Natural killer cell (primary cell): ENCODE data around the gene ERMAP. TPM values are rescaled to one million over a fixed set of nuclear protein-coding genes. Genes with fewer than 3 reads are reported as not detected.
"Not testable (repeated sequence)": the region's sequence is repeated elsewhere in the genome, so short reads cannot be mapped to it uniquely, and the experiment has no call there.

Experiments
- ATAC-seq, 3 donors: fragments of 150-1000 bp in 2 of 3; fragments of 200-7000 bp in 1 of 3; cut with Tn5 transposase; 1 replicate in 1 of 3; 2 replicates in 2 of 3; pipeline ENCODE4 v1.10.0; 2021; ENCODE audit warnings: mild to moderate bottlenecking in 2 of 3, moderate library complexity in 2 of 3
- DNase-seq, 2 donors: peaks; one replicate each; pipeline versions ENCODE4 v3.0.0 to v3.0.0-alpha.2; 2013 to 2021; ENCODE audit warnings: mixed read lengths in 1 of 2
- H3K27ac ChIP-seq: one replicate; pipeline ENCODE4 v1.5.1; 2013; ENCODE audit warnings: mild to moderate bottlenecking, low read length
- H3K27me3 ChIP-seq: one replicate; pipeline ENCODE4 v1.6.1; 2013; ENCODE audit warnings: low read length; ENCODE audit not compliant: control insufficient read depth, insufficient read depth
- H3K36me3 ChIP-seq: one replicate; pipeline ENCODE4 v1.6.1; 2013; ENCODE audit warnings: low read length; ENCODE audit not compliant: control insufficient read depth, insufficient read depth
- H3K4me1 ChIP-seq: one replicate; pipeline ENCODE4 v1.6.1; 2013; ENCODE audit warnings: low read length; ENCODE audit not compliant: control insufficient read depth, insufficient read depth
- H3K4me3 ChIP-seq: one replicate; pipeline ENCODE4 v1.5.1; 2013; ENCODE audit warnings: low read length
- H3K9me3 ChIP-seq: one replicate; pipeline ENCODE4 v1.6.1; 2013; ENCODE audit warnings: low read length; ENCODE audit not compliant: control insufficient read depth, insufficient read depth
- H3K27ac Mint-ChIP-seq, 2 donors: one replicate each; pipeline ENCODE4 v1.8.0; 2022; ENCODE audit warnings: mild to moderate bottlenecking in 2 of 2, mixed read lengths in 2 of 2, moderate library complexity in 1 of 2
- H3K27me3 Mint-ChIP-seq, 2 donors: one replicate each; pipeline ENCODE4 v1.8.0; 2022; ENCODE audit warnings: low read depth in 2 of 2, mixed read lengths in 2 of 2
- H3K36me3 Mint-ChIP-seq: one replicate; pipeline ENCODE4 v1.8.0; 2022; ENCODE audit warnings: mixed read lengths
- H3K4me1 Mint-ChIP-seq, 2 donors: one replicate each; pipeline ENCODE4 v1.8.0; 2022; ENCODE audit warnings: mixed read lengths in 2 of 2
- H3K4me3 Mint-ChIP-seq: one replicate; pipeline ENCODE4 v1.8.0; 2022; ENCODE audit warnings: mild to moderate bottlenecking, moderate library complexity, mixed read lengths
- H3K9me3 Mint-ChIP-seq, 2 donors: one replicate each; pipeline ENCODE4 v1.8.0; 2022; ENCODE audit warnings: mixed read lengths in 2 of 2
- WGBS: methylation state at CpG from one replicate; pipeline ENCODE4 v1.1.7; 2013; ENCODE audit warnings: missing lambda C conversion rate; ENCODE audit not compliant: insufficient coverage; 5-methylcytosine and 5-hydroxymethylcytosine counted together
- intact Hi-C: fragments of 100-400 bp; cut with micrococcal nuclease; formaldehyde crosslinking; loops from one replicate; pipeline ENCODE4 v1.14.2; 2022
- total RNA-seq, 4 donors: library from RNA; stranded (reverse); fragments of 120-200 nt in 1 of 4; gene quantifications; one replicate each; pipeline versions ENCODE4 v1.2.3 to v1.2.4, GENCODE V29; 2013 to 2022
- TF ChIP-seq, protein P1 (sequence below): fragments of 200-600 bp; IDR thresholded peaks from one replicate; pipeline ENCODE4 v1.8.0; 2022; ENCODE audit warnings: antibody characterized with exemption

ERMAP gene
- total RNA-seq, 3 donors from 2014 or later (not counting 1 experiment from before 2014, with no cell fraction given) = 7.0 to 7.5 (median 7.5) TPM

DNA sequence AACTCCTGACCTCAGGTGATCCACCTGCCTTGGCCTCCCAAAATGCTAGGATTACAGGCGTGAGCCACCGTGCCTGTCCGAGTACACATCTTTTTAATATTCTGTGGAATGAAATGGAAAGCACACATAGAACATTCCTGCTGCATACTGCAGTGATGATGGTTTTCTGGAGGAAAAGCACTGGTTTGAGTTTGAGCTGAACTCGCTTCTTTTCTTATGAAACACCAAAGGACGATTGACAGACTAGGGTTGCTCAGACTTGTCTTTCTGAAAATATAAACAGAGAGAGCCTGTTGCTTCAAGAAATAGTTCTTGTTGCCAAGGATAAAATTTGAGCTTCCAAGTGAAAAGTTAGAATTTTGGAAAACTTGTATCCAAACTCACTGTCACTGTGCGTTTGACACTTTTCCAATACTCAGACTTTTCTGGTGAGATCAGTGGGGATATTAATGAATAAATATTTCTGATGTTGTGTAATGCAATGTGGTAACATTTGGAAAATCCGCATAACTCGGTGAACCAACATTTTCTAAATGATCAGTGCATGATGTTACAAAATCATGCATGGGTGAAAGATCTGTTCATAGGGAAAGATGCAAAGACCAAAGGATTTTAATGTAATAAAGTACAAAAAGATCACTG lies 15.0 kb upstream of the ERMAP start:
- DNase-seq (no peak), ATAC-seq (no peak)
- intact Hi-C loops = no loop called here
- no peaks in the 10 kb centered on the region for H3K4me1 Mint-ChIP-seq
- H3K27ac Mint-ChIP-seq = no peak overlapping the region
- no peak overlapping the region for H3K4me3 Mint-ChIP-seq
- no peak overlapping the region for H3K27ac ChIP-seq
- no peak overlapping the region for H3K4me3 ChIP-seq
- no peaks in the 10 kb centered on the region for H3K9me3 Mint-ChIP-seq
- no peaks in the 10 kb centered on the region for H3K9me3 ChIP-seq
- no peaks in the 10 kb centered on the region for H3K4me1 ChIP-seq
- WGBS = 94% methylated on average over 7 of the region's 8 CpGs
- no peaks in the 10 kb centered on the region for H3K36me3 ChIP-seq
- H3K27me3 Mint-ChIP-seq = no peaks in the 10 kb centered on the region
- TF ChIP-seq, protein P1, sequence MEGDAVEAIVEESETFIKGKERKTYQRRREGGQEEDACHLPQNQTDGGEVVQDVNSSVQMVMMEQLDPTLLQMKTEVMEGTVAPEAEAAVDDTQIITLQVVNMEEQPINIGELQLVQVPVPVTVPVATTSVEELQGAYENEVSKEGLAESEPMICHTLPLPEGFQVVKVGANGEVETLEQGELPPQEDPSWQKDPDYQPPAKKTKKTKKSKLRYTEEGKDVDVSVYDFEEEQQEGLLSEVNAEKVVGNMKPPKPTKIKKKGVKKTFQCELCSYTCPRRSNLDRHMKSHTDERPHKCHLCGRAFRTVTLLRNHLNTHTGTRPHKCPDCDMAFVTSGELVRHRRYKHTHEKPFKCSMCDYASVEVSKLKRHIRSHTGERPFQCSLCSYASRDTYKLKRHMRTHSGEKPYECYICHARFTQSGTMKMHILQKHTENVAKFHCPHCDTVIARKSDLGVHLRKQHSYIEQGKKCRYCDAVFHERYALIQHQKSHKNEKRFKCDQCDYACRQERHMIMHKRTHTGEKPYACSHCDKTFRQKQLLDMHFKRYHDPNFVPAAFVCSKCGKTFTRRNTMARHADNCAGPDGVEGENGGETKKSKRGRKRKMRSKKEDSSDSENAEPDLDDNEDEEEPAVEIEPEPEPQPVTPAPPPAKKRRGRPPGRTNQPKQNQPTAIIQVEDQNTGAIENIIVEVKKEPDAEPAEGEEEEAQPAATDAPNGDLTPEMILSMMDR = no peak
- H3K27me3 ChIP-seq = no peaks in the 10 kb centered on the region
- no peaks in the 10 kb centered on the region for H3K36me3 Mint-ChIP-seq

DNA sequence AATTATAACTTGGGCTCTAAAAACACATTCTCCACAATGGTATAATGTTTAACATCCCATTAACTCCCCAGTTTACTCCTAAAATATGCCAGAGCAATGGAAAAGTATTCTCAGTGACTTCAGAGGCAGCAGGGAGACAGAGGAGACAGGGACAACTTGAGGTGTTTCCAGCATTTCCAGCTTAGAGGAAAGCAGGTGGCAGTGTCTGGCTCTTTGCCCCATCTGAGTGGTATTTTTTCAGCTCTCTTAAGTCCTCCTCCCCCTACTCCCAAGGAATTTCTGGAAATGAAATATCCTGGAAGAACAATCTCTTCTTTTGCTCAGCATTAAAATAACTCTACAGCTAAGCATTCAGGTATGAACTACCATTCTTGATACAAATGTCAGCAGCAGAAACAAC lies 10.8 kb upstream of the ERMAP start:
- no peaks in the 10 kb centered on the region for H3K27me3 Mint-ChIP-seq
- H3K27me3 ChIP-seq = no peaks in the 10 kb centered on the region
- no peaks in the 10 kb centered on the region for H3K9me3 Mint-ChIP-seq
- intact Hi-C loops = no loop called here
- no peaks in the 10 kb centered on the region for H3K9me3 ChIP-seq
- no peak overlapping the region for H3K4me3 ChIP-seq
- TF ChIP-seq, protein P1 = no peak
- H3K36me3 Mint-ChIP-seq = no peaks in the 10 kb centered on the region
- no peaks in the 10 kb centered on the region for H3K4me1 ChIP-seq
- no peak overlapping the region for H3K27ac ChIP-seq
- DNase-seq = no peak
- H3K36me3 ChIP-seq = no peaks in the 10 kb centered on the region
- peaks cover 6% of the 10 kb centered on the region in 2 donors for H3K4me1 Mint-ChIP-seq
- no peak for ATAC-seq
- no peak overlapping the region for H3K27ac Mint-ChIP-seq
- no peak overlapping the region for H3K4me3 Mint-ChIP-seq

DNA sequence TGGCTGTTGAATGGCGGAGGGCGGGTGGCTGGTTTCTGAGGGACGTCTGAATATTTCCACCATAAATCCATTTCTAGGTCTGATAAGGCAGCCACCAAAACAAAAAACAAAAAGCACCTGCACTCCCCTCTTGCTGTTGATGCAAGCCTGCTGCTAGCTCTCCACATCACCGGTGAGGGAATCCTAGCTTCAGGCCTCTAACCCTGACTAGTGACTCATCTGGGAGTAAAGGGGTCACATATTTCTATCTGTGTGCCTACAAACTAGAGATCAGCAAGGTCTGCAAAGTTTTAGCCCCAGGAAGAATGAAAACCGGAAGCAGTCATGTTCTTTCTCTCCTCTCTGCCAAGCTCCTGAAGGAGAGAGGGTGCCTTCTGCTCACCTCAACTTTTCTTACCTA lies 10.3 kb upstream of the ERMAP start:
- DNase-seq = no peak
- WGBS = 97% methylated on average over 5 of the region's 5 CpGs
- H3K9me3 Mint-ChIP-seq = no peaks in the 10 kb centered on the region
- no peak overlapping the region for H3K27ac Mint-ChIP-seq
- Histone ChIP-seq H3K27me3 (no peaks in the 10 kb centered on the region), H3K4me1 (no peaks in the 10 kb centered on the region), H3K36me3 (no peaks in the 10 kb centered on the region), H3K9me3 (no peaks in the 10 kb centered on the region), H3K4me3 (no peak overlapping the region), H3K27ac (no peak overlapping the region)
- H3K4me3 Mint-ChIP-seq = no peak overlapping the region
- H3K36me3 Mint-ChIP-seq = no peaks in the 10 kb centered on the region
- no peak for ATAC-seq
- H3K27me3 Mint-ChIP-seq = no peaks in the 10 kb centered on the region
- intact Hi-C loops = no loop called here
- TF ChIP-seq, protein P1 = no peak
- peaks cover 6 to 9% of the 10 kb centered on the region in 2 donors for H3K4me1 Mint-ChIP-seq

DNA sequence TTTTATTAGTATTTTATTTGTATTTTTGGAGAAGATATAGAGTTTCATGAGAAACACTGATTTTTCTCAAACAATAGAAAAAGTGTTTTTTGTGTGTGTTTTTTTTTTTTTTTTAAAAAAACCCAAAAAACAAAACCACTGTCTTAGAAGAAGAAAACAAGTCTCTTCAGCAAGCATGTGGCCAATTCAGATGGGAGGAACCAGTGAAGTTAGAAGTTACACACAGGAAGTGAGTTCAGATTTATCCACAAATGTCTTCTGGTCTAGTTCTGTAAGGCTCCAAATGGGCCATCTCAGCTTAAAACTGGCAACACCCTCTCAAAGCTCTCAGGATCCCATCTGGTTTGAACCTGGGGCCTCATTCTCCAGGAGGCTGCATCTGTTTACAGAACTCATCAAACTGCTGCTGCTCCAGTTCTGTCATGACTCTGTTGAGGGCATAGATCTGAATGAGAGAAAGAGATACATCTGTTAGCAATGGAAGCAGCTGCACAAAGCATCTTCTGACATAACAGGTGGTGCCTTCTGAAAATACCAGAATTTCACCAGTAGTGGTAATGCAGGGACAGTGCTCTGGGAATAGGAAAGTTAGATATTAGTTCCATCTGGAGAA lies 9.8 kb upstream of the ERMAP start:
- Mint-ChIP-seq H3K27ac (no peak overlapping the region), H3K9me3 (no peaks in the 10 kb centered on the region), H3K4me1 (peaks cover 6 to 10% of the 10 kb centered on the region in 2 donors), H3K4me3 (no peak overlapping the region), H3K36me3 (no peaks in the 10 kb centered on the region), H3K27me3 (no peaks in the 10 kb centered on the region)
- Histone ChIP-seq H3K27me3 (no peaks in the 10 kb centered on the region), H3K9me3 (no peaks in the 10 kb centered on the region), H3K4me1 (no peaks in the 10 kb centered on the region), H3K27ac (no peak overlapping the region), H3K4me3 (no peak overlapping the region), H3K36me3 (no peaks in the 10 kb centered on the region)
- DNase-seq (no peak), ATAC-seq (no peak)
- TF ChIP-seq, protein P1 = no peak
- intact Hi-C loops = no loop called here

DNA sequence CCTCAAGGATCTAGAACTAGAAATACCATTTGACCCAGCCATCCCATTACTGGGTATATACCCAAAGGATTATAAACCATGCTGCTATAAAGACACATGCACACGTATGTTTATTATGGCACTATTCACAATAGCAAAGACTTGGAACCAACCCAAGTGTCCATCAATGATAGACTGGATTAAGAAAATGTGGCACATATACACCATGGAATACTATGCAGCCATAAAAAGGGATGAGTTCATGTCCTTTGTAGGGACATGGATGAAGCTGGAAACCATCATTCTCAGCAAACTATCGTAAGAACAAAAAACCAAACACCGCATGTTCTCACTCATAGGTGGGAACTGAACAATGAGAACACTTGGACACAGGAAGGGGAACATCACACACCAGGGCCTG lies 2.1 kb upstream of the ERMAP start:
- peaks cover 19 to 31% of the 10 kb centered on the region in 2 donors for H3K4me1 Mint-ChIP-seq
- H3K36me3 ChIP-seq, ATAC-seq, intact Hi-C loops, DNase-seq, H3K36me3 Mint-ChIP-seq, H3K27ac ChIP-seq, H3K4me1 ChIP-seq, H3K9me3 Mint-ChIP-seq, H3K27ac Mint-ChIP-seq, H3K4me3 ChIP-seq, H3K27me3 Mint-ChIP-seq, H3K4me3 Mint-ChIP-seq, H3K27me3 ChIP-seq, H3K9me3 ChIP-seq: not testable (repeated sequence)
- no CpG with 5 or more reads among the region's 3 CpGs for WGBS
